ENCODE results near the gene EDNRA.
"Not testable (repeated sequence)": the region's sequence is repeated elsewhere in the genome, so short reads cannot be mapped to it uniquely, and the experiment has no call there.

The EDNRA gene

GRCh38 chr4:147480891-147481576, at the start of gene EDNRA:
Gene EDNRA, plus strand, starts transcription at chr4:147481097. Its CDS starts 4,585 bp downstream, at chr4:147485682.
- no peak for DNase-seq

- DNase-seq = not testable (repeated sequence)
Measured at GRCh38 chr4:147434370-147434769, 46.5 kb upstream of the EDNRA start.

GRCh38 chr4:147440442-147440841, 40.5 kb upstream of the EDNRA start:
- DNase-seq = no peak

GRCh38 chr4:147447786-147448185, 33.1 kb upstream of the EDNRA start:
- no peak for DNase-seq

- DNase-seq = no peak
Measured at GRCh38 chr4:147453561-147454141, 27.2 kb upstream of the EDNRA start.

GRCh38 chr4:147456706-147457105, 24.2 kb upstream of the EDNRA start:
- no peak for DNase-seq

GRCh38 chr4:147461161-147461560, 19.7 kb upstream of the EDNRA start:
- no peak for DNase-seq

- no peak for DNase-seq
Measured at GRCh38 chr4:147463065-147463464, 17.8 kb upstream of the EDNRA start.

- DNase-seq = no peak
Measured at GRCh38 chr4:147465461-147465860, 15.4 kb upstream of the EDNRA start.

- DNase-seq = no peak
Measured at GRCh38 chr4:147477439-147477838, 3.5 kb upstream of the EDNRA start.

- DNase-seq = no peak
Measured at GRCh38 chr4:147479376-147479775, 1.5 kb upstream of the EDNRA start.

GRCh38 chr4:147479786-147480185, 1.1 kb upstream of the EDNRA start:
- DNase-seq = no peak

- no peak for DNase-seq
Measured at GRCh38 chr4:147480502-147480890, 401 bp upstream of the EDNRA start.

- no peak for DNase-seq
Measured at GRCh38 chr4:147481577-147482109, 746 bp downstream of the EDNRA start.

GRCh38 chr4:147482281-147482680, 1.4 kb downstream of the EDNRA start:
- DNase-seq = no peak

GRCh38 chr4:147485167-147485566, 4.3 kb downstream of the EDNRA start:
- no peak for DNase-seq

GRCh38 chr4:147487616-147488015, 6.7 kb downstream of the EDNRA start:
- no peak for DNase-seq

- no peak for DNase-seq
Measured at GRCh38 chr4:147488556-147488955, 7.7 kb downstream of the EDNRA start.

GRCh38 chr4:147491086-147491485, 10.2 kb downstream of the EDNRA start:
- no peak for DNase-seq

GRCh38 chr4:147492306-147492705, 11.4 kb downstream of the EDNRA start:
- no peak for DNase-seq

- no peak for DNase-seq
Measured at GRCh38 chr4:147492761-147493160, 11.9 kb downstream of the EDNRA start.

GRCh38 chr4:147493307-147493706, 12.4 kb downstream of the EDNRA start:
- DNase-seq = no peak

- DNase-seq = no peak
Measured at GRCh38 chr4:147494301-147494700, 13.4 kb downstream of the EDNRA start.

GRCh38 chr4:147496500-147496899, 15.6 kb downstream of the EDNRA start:
- DNase-seq = no peak

Data from NCI-H1436 (cell line).